Neuronal stem cell (in vitro differentiated cells): ENCODE results near the gene ACSS3.

ENCODE experiments used
- DNase-seq: peaks from one replicate; pipeline ENCODE4 v3.0.0-alpha.2; 2013; ENCODE audit warnings: low spot score
- H2AFZ ChIP-seq: one replicate; pipeline ENCODE4 v1.6.1; 2013; ENCODE audit warnings: mild to moderate bottlenecking, low read length, inconsistent platforms
- H2AK5ac ChIP-seq: 2 replicates; pipeline ENCODE4 v1.6.1; 2013; ENCODE audit warnings: low read depth, mild to moderate bottlenecking, inconsistent platforms, low read length, moderate library complexity, mixed read lengths
- H2BK120ac ChIP-seq: 2 replicates; pipeline ENCODE4 v1.6.1; 2013; ENCODE audit warnings: low read depth, mild to moderate bottlenecking, inconsistent platforms, low read length, moderate library complexity, mixed read lengths
- H2BK12ac ChIP-seq: one replicate; pipeline ENCODE4 v1.6.1; 2013; ENCODE audit warnings: low read length, inconsistent platforms
- H2BK15ac ChIP-seq: 2 replicates; pipeline ENCODE4 v1.6.1; 2013; ENCODE audit warnings: mild to moderate bottlenecking, low read length, inconsistent platforms, mixed read lengths
- H2BK5ac ChIP-seq: one replicate; pipeline ENCODE4 v1.6.1; 2013; ENCODE audit warnings: inconsistent platforms, mild to moderate bottlenecking, low read length, moderate library complexity
- H3K14ac ChIP-seq: one replicate; pipeline ENCODE4 v1.6.1; 2013; ENCODE audit warnings: low read length, inconsistent platforms
- H3K18ac ChIP-seq: 2 replicates; pipeline ENCODE4 v1.6.1; 2013; ENCODE audit warnings: low read length, inconsistent platforms
- H3K23ac ChIP-seq: 2 replicates; pipeline ENCODE4 v1.6.1; 2013; ENCODE audit warnings: low read depth, mild to moderate bottlenecking, mixed read lengths, low read length, inconsistent platforms; ENCODE audit not compliant: poor library complexity
- H3K27ac ChIP-seq: replicated peaks from 3 replicates; pipeline ENCODE4 v1.5.1; 2013; ENCODE audit warnings: low read length, inconsistent platforms
- H3K27me3 ChIP-seq, 3 experiments: 2 replicates each; pipeline ENCODE4 v1.6.1; 2013; ENCODE audit warnings: low read length in 3 of 3, mild to moderate bottlenecking in 2 of 3, inconsistent platforms in 1 of 3, low read depth in 1 of 3, mixed read lengths in 1 of 3, moderate library complexity in 1 of 3; ENCODE audit not compliant: control insufficient read depth in 3 of 3, insufficient read depth in 3 of 3
- H3K36me3 ChIP-seq, 2 donors: replicated peaks in 1 of 2; 2 replicates each; pipeline ENCODE4 v1.6.1; 2013; ENCODE audit warnings: low read length in 2 of 2; ENCODE audit not compliant: control insufficient read depth in 2 of 2, insufficient read depth in 2 of 2
- H3K4ac ChIP-seq: 2 replicates; pipeline ENCODE4 v1.6.1; 2013; ENCODE audit warnings: inconsistent platforms, mild to moderate bottlenecking, low read length, moderate library complexity
- H3K4me1 ChIP-seq, 2 donors: 1 replicate in 1 of 2; 2 replicates in 1 of 2; pipeline ENCODE4 v1.6.1; 2013; ENCODE audit warnings: low read length in 2 of 2, low read depth in 1 of 2; ENCODE audit not compliant: control insufficient read depth in 2 of 2, insufficient read depth in 1 of 2
- H3K4me2 ChIP-seq: one replicate; pipeline ENCODE4 v1.6.1; 2013; ENCODE audit warnings: mild to moderate bottlenecking, low read length, inconsistent platforms; ENCODE audit not compliant: insufficient read depth, poor library complexity, severe bottlenecking
- H3K4me3 ChIP-seq, 2 donors: 2 replicates each; pipeline ENCODE4 v1.5.1; 2013; ENCODE audit warnings: low read length in 2 of 2, mild to moderate bottlenecking in 2 of 2, inconsistent platforms in 1 of 2, moderate library complexity in 1 of 2
- H3K79me1 ChIP-seq: one replicate; pipeline ENCODE4 v1.6.1; 2013; ENCODE audit warnings: low read depth, mild to moderate bottlenecking, inconsistent platforms, low read length, moderate library complexity
- H3K9ac ChIP-seq: one replicate; pipeline ENCODE4 v1.6.1; 2013; ENCODE audit warnings: mild to moderate bottlenecking, low read depth, low read length, inconsistent platforms; ENCODE audit not compliant: poor library complexity
- H3K9me3 ChIP-seq, 2 donors: replicated peaks in 1 of 2; 2 replicates each; pipeline versions ENCODE3 to v1.6.1; 2013; ENCODE audit warnings: low read length in 2 of 2, mild to moderate bottlenecking in 2 of 2, inconsistent platforms in 1 of 2, low read depth in 1 of 2, mixed read lengths in 1 of 2, moderate library complexity in 1 of 2; ENCODE audit not compliant: control insufficient read depth in 2 of 2, insufficient read depth in 1 of 2
- H4K8ac ChIP-seq: one replicate; pipeline ENCODE4 v1.6.1; 2013; ENCODE audit warnings: low read depth, mild to moderate bottlenecking, inconsistent platforms, low read length, moderate library complexity
- H4K91ac ChIP-seq: one replicate; pipeline ENCODE4 v1.6.1; 2013; ENCODE audit warnings: low read length, low read depth, mild to moderate bottlenecking, inconsistent platforms; ENCODE audit not compliant: poor library complexity
- WGBS, 2 donors: extraction: QIAGEN DNeasy Blood & Tissue Kit; methylation state at CpG; one replicate each; pipeline ENCODE4 v1.1.7; 2013; ENCODE audit warnings: missing lambda C conversion rate in 2 of 2, mixed read lengths in 1 of 2; ENCODE audit not compliant: insufficient read length in 2 of 2, insufficient replicate concordance in 1 of 2; ENCODE audit errors: extremely low coverage in 2 of 2; 5-methylcytosine and 5-hydroxymethylcytosine counted together

ACSS3 gene

GRCh38 chr12:81205416-81205815 lies 127.5 kb downstream of the ACSS3 start:
- no peak overlapping the region for H3K23ac ChIP-seq
- H3K4me1 ChIP-seq, result peaks cover 10 to 46% of the 10 kb centered on the region in 2 donors
- WGBS, 2 donors, result no CpG with 5 or more reads among the region's 1 CpG

GRCh38 chr12:81206429-81206828 lies 128.6 kb downstream of the ACSS3 start:
- no peak overlapping the region for H2BK12ac ChIP-seq
- H3K9me3 ChIP-seq, result no peaks in the 10 kb centered on the region
- H3K14ac ChIP-seq, result no peak overlapping the region
- no peak overlapping the region for H3K23ac ChIP-seq
- no peak overlapping the region for H3K4me2 ChIP-seq
- no peaks in the 10 kb centered on the region for H3K79me1 ChIP-seq
- H3K4me3 ChIP-seq, result no peak overlapping the region
- H3K4me1 ChIP-seq, result peaks cover 10 to 46% of the 10 kb centered on the region in 2 donors
- no peak overlapping the region for H4K91ac ChIP-seq
- no peak overlapping the region for H2BK5ac ChIP-seq
- H2AFZ ChIP-seq, result peak overlapping the region; percentile 31
- DNase-seq, result no peak
- no peak overlapping the region for H4K8ac ChIP-seq
- no peak overlapping the region for H3K27ac ChIP-seq
- no peak overlapping the region for H2AK5ac ChIP-seq
- no peaks in the 10 kb centered on the region for H3K27me3 ChIP-seq
- H3K4ac ChIP-seq, result no peak overlapping the region
- no peak overlapping the region for H2BK120ac ChIP-seq
- no peak overlapping the region for H2BK15ac ChIP-seq
- no CpG with 5 or more reads among the region's 2 CpGs for WGBS, 2 donors
- H3K9ac ChIP-seq, result no peak overlapping the region
- no peaks in the 10 kb centered on the region for H3K36me3 ChIP-seq
- H3K18ac ChIP-seq, result no peak overlapping the region

More at GRCh38 chr12:81205416-81205815, 127.5 kb downstream of the ACSS3 start:
- Histone ChIP-seq H2BK15ac (no peak overlapping the region), H2BK12ac (no peak overlapping the region), H2AK5ac (no peak overlapping the region), H3K14ac (no peak overlapping the region), H2BK120ac (no peak overlapping the region), H3K9me3 (no peaks in the 10 kb centered on the region), H3K36me3 (no peaks in the 10 kb centered on the region), H2BK5ac (no peak overlapping the region), H3K27ac (no peak overlapping the region), H3K27me3 (no peaks in the 10 kb centered on the region), H4K8ac (no peak overlapping the region), H3K4ac (no peak overlapping the region), H3K4me3 (no peak overlapping the region), H3K4me2 (no peak overlapping the region), H3K18ac (no peak overlapping the region), H3K9ac (no peak overlapping the region), H2AFZ (peak overlapping the region; percentile 31), H4K91ac (no peak overlapping the region), H3K79me1 (no peaks in the 10 kb centered on the region)
- no peak for DNase-seq

- no peak overlapping the region for H2AK5ac ChIP-seq
- peaks cover 10 to 52% of the 10 kb centered on the region in 2 donors for H3K4me1 ChIP-seq
- no peak overlapping the region for H2BK120ac ChIP-seq
- H4K91ac ChIP-seq, result no peak overlapping the region
- no CpG with 5 or more reads among the region's 1 CpG for WGBS, 2 donors
- no peaks in the 10 kb centered on the region for H3K27me3 ChIP-seq
- no peak overlapping the region for H2AFZ ChIP-seq
- DNase-seq, result no peak
- H3K9me3 ChIP-seq, result no peaks in the 10 kb centered on the region
- no peak overlapping the region for H3K9ac ChIP-seq
- H3K4me3 ChIP-seq, result no peak overlapping the region
- no peak overlapping the region for H3K4ac ChIP-seq
- no peak overlapping the region for H2BK15ac ChIP-seq
- no peak overlapping the region for H3K18ac ChIP-seq
- H3K79me1 ChIP-seq, result no peaks in the 10 kb centered on the region
- H3K27ac ChIP-seq, result no peak overlapping the region
- no peak overlapping the region for H2BK12ac ChIP-seq
- no peak overlapping the region for H3K23ac ChIP-seq
- no peak overlapping the region for H3K4me2 ChIP-seq
- no peak overlapping the region for H4K8ac ChIP-seq
- no peak overlapping the region for H3K14ac ChIP-seq
- H2BK5ac ChIP-seq, result no peak overlapping the region
- H3K36me3 ChIP-seq, result no peaks in the 10 kb centered on the region
Observed at GRCh38 chr12:81207173-81207572, 129.3 kb downstream of the ACSS3 start.

- DNase-seq, result no peak
- Histone ChIP-seq H2AK5ac (no peak overlapping the region), H2BK12ac (no peak overlapping the region), H4K8ac (no peak overlapping the region), H4K91ac (no peak overlapping the region), H3K79me1 (no peaks in the 10 kb centered on the region), H3K27me3 (no peaks in the 10 kb centered on the region), H2BK15ac (no peak overlapping the region), H3K23ac (no peak overlapping the region), H3K18ac (no peak overlapping the region), H3K4ac (no peak overlapping the region), H3K9ac (no peak overlapping the region), H2BK120ac (no peak overlapping the region), H3K4me2 (no peak overlapping the region), H3K4me3 (no peak overlapping the region), H3K27ac (no peak overlapping the region), H3K14ac (no peak overlapping the region), H3K36me3 (no peaks in the 10 kb centered on the region), H3K4me1 (peaks cover 10 to 54% of the 10 kb centered on the region in 2 donors), H2BK5ac (no peak overlapping the region), H2AFZ (peak overlapping the region; percentile 63), H3K9me3 (no peaks in the 10 kb centered on the region)
- no CpG with 5 or more reads among the region's 4 CpGs for WGBS, 2 donors
Observed at GRCh38 chr12:81207664-81208063, 129.8 kb downstream of the ACSS3 start.
